Spleen (tissue), 11 donors: ENCODE results near the gene DNPEP. TPM values are rescaled to one million over a fixed set of nuclear protein-coding genes. Genes with fewer than 3 reads are reported as not detected.
A peak's percentile ranks its signal among the peaks of the same experiment; 100 is the strongest.

Source experiments
- DNase-seq: peaks from one replicate; pipeline ENCODE4 v3.0.0-alpha.2; 2020
- H3K27ac ChIP-seq, 8 donors: fragments of 200-600 bp; sonication (generic) in 7 of 8; 1 replicate in 4 of 8; 2 replicates in 4 of 8; pipeline versions ENCODE4 v1.5.0 to v1.8.0; 2016 to 2021; ENCODE audit warnings: inconsistent platforms in 4 of 8, mild to moderate bottlenecking in 4 of 8, moderate library complexity in 1 of 8
- H3K27me3 ChIP-seq, 7 donors: fragments of 200-600 bp; sonication (generic) in 6 of 7; replicated peaks in 1 of 7; 1 replicate in 4 of 7; 2 replicates in 3 of 7; pipeline versions ENCODE4 v1.5.0 to v1.8.0; 2016 to 2021; ENCODE audit warnings: inconsistent platforms in 3 of 7, mild to moderate bottlenecking in 1 of 7
- H3K36me3 ChIP-seq, 6 donors: fragments of 200-600 bp; sonication (generic) in 5 of 6; 1 replicate in 4 of 6; 2 replicates in 2 of 6; pipeline versions ENCODE4 v1.5.0 to v1.8.0; 2016 to 2021; ENCODE audit warnings: inconsistent platforms in 2 of 6
- H3K4me1 ChIP-seq, 6 donors: fragments of 200-600 bp; sonication (generic) in 5 of 6; 1 replicate in 3 of 6; 2 replicates in 3 of 6; pipeline versions ENCODE4 v1.5.0 to v1.8.0; 2016 to 2021; ENCODE audit warnings: inconsistent platforms in 3 of 6
- H3K4me3 ChIP-seq, 8 donors: fragments of 200-600 bp; sonication (generic) in 7 of 8; 1 replicate in 4 of 8; 2 replicates in 4 of 8; pipeline versions ENCODE4 v1.5.0 to v1.8.0; 2016 to 2021; ENCODE audit warnings: inconsistent platforms in 4 of 8, mild to moderate bottlenecking in 4 of 8, moderate library complexity in 2 of 8
- H3K9me3 ChIP-seq, 8 donors: fragments of 200-600 bp; sonication (generic) in 7 of 8; 1 replicate in 4 of 8; 2 replicates in 4 of 8; pipeline versions ENCODE4 v1.5.0 to v1.8.0; 2016 to 2021; ENCODE audit warnings: inconsistent platforms in 4 of 8
- POLR2A ChIP-seq, 3 donors: fragments of 450-650 bp; IDR thresholded peaks; one replicate each; pipeline ENCODE4 v1.5.1; 2017; ENCODE audit warnings: antibody characterized with exemption in 3 of 3, mild to moderate bottlenecking in 1 of 3
- POLR2AphosphoS5 ChIP-seq, 3 donors: sonication (generic); formaldehyde crosslinking; IDR thresholded peaks; one replicate each; pipeline ENCODE4 v1.5.1; 2017; ENCODE audit warnings: antibody characterized with exemption in 3 of 3
- WGBS, 5 donors: extraction: QIAGEN DNeasy Blood & Tissue Kit in 3 of 5; methylation state at CpG; one replicate each; pipeline versions ENCODE4 v1.1.5 to v1.1.7; 2013 to 2018; 5-methylcytosine and 5-hydroxymethylcytosine counted together
- intact Hi-C: fragments of 100-400 bp; cut with DNase I; formaldehyde crosslinking; loops from one replicate; pipeline ENCODE4 v1.15.0; 2023; ENCODE audit warnings: low total_unique reads
- polyA plus RNA-seq, 3 donors: library from polyadenylated mRNA; stranded (reverse); fragments of 200-250 nt; gene quantifications; one replicate each; pipeline ENCODE4 v1.2.1, GENCODE V29; 2013
- total RNA-seq, 7 donors: library from RNA; depleted of rRNA in 3 of 7; stranded (reverse); fragments of >200 nt in 3 of 7; fragmentation: NEBNext Ultra II Directional in 4 of 7; extraction: Animal tissue kit (Norgen Biotek cat#: 25700) in 4 of 7; gene quantifications; one replicate each; pipeline versions ENCODE4 v1.1.0 to v1.2.1, GENCODE V29; 2016 to 2021
- TF ChIP-seq, protein P1 (sequence below), 11 experiments: fragments of 200-600 bp in 7 of 11; fragments of 450-650 bp in 4 of 11; sonication (generic) in 4 of 11; IDR thresholded peaks in 8 of 11; conservative IDR thresholded peaks in 3 of 11; 1 replicate in 7 of 11; 2 replicates in 4 of 11; pipeline versions ENCODE4 v1.4.0 to v1.8.0; 2016 to 2021; ENCODE audit warnings: antibody characterized with exemption in 11 of 11, inconsistent platforms in 4 of 11, mild to moderate bottlenecking in 1 of 11
- donor health status: healthy with polysubstance abuse.
- donor health status: DM: no; HTN: no; CAD: no; lungs with moderate emphysema.
- donor health status: DM: no; HTN: no; CAD: no.
- donor health status: Bipolar disorder and iron deficiency.
- donor health status: healthy.
- donor health status: DM: no; HTN: no; CAD: no.
- donor health status: DM: yes; HTN: yes; CAD: no.

The DNPEP gene
- total and polyA plus RNA-seq, 10 donors = 46.7 to 92.8 (median 62.8) TPM

DNA sequence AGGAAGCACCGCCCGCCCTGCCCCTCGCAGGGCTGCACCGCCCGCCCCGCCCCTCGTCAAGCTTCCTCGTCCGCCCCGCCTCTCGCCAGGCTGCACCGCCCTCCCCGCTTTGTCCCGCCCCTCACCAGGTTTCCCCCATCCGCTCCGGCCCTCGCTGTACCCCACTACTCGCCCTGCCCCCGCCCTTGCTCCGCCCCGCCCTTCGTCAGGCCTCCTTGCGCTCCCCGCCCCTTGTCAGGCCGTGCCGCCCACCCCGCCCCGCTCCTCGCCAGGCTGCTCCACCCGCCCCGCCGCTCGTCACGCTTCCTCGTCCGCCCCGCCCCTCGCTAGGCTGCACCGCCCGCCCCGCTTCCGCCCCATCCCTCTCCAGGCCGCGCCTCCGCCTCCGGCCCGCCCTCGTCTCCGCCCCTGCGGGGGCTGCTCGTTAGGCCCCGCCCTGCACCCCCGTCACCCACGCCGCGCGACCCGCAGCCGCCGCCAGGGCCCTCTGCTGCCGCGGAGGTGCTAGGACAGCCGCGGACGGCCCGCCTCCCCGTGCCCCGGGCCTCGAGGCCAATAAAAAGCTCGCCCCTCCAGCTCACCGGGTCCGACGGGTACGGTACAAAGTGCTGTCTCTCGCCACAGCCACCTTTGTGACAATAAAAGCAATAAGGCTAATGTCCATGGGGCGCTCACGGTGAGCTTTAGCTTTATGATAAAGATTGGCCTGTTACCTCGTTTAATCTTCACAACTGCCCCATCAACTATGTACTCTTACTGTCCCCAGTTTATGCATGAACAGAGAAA, 602 bp upstream of the DNPEP start:
- Histone ChIP-seq H3K4me3 (peak overlapping the region in 6 of 8 donors; percentile 19 to 86 (median 82)), H3K4me1 (peaks cover 2 to 38% (median 20%) of the 10 kb centered on the region in 6 donors), H3K27ac (peak overlapping the region; percentile 82 to 99 (median 96)), H3K27me3 (no peaks in the 10 kb centered on the region), H3K9me3 (peaks cover 0 to 9% (median 0%) of the 10 kb centered on the region in 8 donors), H3K36me3 (peaks cover 5 to 32% (median 30%) of the 10 kb centered on the region in 6 donors)
- TF ChIP-seq, protein P1, sequence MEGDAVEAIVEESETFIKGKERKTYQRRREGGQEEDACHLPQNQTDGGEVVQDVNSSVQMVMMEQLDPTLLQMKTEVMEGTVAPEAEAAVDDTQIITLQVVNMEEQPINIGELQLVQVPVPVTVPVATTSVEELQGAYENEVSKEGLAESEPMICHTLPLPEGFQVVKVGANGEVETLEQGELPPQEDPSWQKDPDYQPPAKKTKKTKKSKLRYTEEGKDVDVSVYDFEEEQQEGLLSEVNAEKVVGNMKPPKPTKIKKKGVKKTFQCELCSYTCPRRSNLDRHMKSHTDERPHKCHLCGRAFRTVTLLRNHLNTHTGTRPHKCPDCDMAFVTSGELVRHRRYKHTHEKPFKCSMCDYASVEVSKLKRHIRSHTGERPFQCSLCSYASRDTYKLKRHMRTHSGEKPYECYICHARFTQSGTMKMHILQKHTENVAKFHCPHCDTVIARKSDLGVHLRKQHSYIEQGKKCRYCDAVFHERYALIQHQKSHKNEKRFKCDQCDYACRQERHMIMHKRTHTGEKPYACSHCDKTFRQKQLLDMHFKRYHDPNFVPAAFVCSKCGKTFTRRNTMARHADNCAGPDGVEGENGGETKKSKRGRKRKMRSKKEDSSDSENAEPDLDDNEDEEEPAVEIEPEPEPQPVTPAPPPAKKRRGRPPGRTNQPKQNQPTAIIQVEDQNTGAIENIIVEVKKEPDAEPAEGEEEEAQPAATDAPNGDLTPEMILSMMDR (IDR thresholded peaks at IDR 0.05 in 8 of 11, conservative IDR thresholded peaks at IDR 0.05 in 3 of 11) = peak; percentile 68 to 92 (median 85)
- TF ChIP-seq POLR2A (IDR thresholded peaks at IDR 0.05) (no peak), POLR2AphosphoS5 (IDR thresholded peaks at IDR 0.05) (peak; percentile 37 to 75 (median 69))
- whole genome bisulfite sequencing, 5 donors = 2 to 14% (median 3%) methylated on average over 9 to 78 of the region's 78 CpGs
- intact Hi-C loops = no loop called here
- DNase-seq = peak; percentile 100

DNA sequence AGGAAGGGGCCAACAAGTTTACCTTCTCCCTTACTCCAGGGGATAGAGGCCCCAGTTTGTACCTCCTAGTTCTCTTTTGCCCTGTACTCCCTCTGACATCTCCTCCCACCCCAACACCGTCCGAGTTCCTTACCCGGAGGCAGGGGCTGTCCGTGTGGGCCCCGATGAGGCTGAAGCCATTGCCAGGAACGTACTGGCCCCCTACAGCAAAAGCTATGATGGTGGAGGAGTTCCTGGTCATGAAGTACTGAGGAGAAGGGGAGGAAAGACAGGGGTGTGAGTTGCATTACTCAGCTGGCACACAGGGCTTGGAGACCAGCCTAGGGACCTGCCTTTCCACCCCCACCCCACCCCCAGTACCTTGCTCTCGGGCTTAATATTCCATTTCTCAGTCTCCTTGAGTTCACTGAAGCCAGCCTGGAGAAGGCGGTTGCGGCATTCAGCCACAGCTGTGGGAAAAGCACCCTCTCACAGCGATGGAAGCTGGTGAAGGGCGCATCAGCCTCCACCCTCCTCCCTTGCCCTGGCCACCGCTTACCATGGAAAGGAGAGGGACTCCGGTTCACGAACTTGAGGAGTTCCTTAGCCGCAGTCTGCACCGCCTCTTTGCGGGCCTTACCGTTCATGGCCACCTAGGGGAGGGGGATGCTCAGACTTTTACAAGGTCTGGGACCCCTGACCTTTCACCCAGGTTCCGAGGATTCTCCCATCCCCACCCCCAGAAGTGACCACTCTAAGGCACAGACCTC, 1.0 kb downstream of the DNPEP start:
- 47 to 55% (median 52%) methylated on average over 19 of the region's 19 CpGs for WGBS, 5 donors
- H3K36me3 ChIP-seq = peaks cover 5 to 49% (median 46%) of the 10 kb centered on the region in 6 donors
- intact Hi-C loops = no loop called here

DNA sequence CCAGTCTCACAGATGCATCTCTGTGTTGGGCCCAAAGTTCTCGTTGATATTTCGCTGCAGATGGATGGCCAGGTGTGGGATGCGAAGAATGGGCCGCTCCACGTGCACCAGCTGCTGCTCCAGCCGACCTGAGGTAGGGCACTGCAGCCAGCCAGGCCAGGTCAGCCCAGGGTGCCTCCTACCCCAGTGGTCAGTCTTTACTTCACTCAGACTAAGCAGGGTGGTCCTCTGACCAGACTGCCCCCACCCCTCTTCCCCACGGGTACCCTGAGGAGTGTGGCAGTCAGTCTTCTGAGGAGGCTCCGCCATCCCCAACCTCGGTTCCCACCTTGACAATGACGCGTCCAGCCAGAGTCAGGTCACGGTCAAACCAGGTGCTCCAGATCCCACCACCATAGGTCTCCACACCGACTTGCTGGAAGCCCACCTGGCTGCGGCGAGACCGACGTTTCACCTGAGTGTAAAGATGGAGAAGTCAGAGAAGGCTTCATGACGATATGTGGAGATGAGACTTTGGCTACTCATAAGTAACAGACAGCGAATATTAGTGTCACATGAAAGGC, 1.7 kb downstream of the DNPEP start:
- intact Hi-C loops = no loop called here
- peaks cover 2 to 38% (median 20%) of the 10 kb centered on the region in 6 donors for H3K4me1 ChIP-seq
- DNase-seq = peak; percentile 83
- peak overlapping the region in 1 of 8 donors; percentile 98 for H3K27ac ChIP-seq
- H3K27me3 ChIP-seq = no peaks in the 10 kb centered on the region
- peaks cover 5 to 55% (median 53%) of the 10 kb centered on the region in 6 donors for H3K36me3 ChIP-seq
- 95 to 98% (median 97%) methylated on average over 14 to 19 of the region's 19 CpGs for WGBS, 5 donors
- TF ChIP-seq POLR2A (IDR thresholded peaks at IDR 0.05) (no peak), POLR2AphosphoS5 (IDR thresholded peaks at IDR 0.05) (no peak)
- TF ChIP-seq, protein P1 (IDR thresholded peaks at IDR 0.05 in 8 of 11, conservative IDR thresholded peaks at IDR 0.05 in 3 of 11) = no peak
- peaks cover 0 to 5% (median 0%) of the 10 kb centered on the region in 8 donors for H3K9me3 ChIP-seq
- peak overlapping the region in 1 of 8 donors; percentile 84 for H3K4me3 ChIP-seq

More for the DNA sequence above, 1.0 kb downstream of the DNPEP start:
- peak; percentile 88 for DNase-seq
- H3K9me3 ChIP-seq = peaks cover 0 to 5% (median 0%) of the 10 kb centered on the region in 8 donors
- H3K4me3 ChIP-seq = peak overlapping the region; percentile 69 to 86 (median 82)
- H3K27ac ChIP-seq = peak overlapping the region; percentile 94 to 99 (median 96)
- H3K4me1 ChIP-seq = peaks cover 2 to 38% (median 20%) of the 10 kb centered on the region in 6 donors
- no peaks in the 10 kb centered on the region for H3K27me3 ChIP-seq
- TF ChIP-seq, protein P1 (IDR thresholded peaks at IDR 0.05 in 8 of 11, conservative IDR thresholded peaks at IDR 0.05 in 3 of 11) = no peak
- TF ChIP-seq POLR2AphosphoS5 (IDR thresholded peaks at IDR 0.05) = no peak
- TF ChIP-seq POLR2A (IDR thresholded peaks at IDR 0.05) = no peak
